ENCODE data around the gene PBRM1.
A peak's percentile ranks its signal among the peaks of the same experiment; 100 is the strongest.

PBRM1 gene

GRCh38 chr3:52670621-52671521 lies 14.8 kb downstream of the PBRM1 start:
- peak; percentile 84 for DNase-seq (ENCODE audit: low spot score)

GRCh38 chr3:52663098-52663497 lies 22.6 kb downstream of the PBRM1 start:
- no peak for DNase-seq (ENCODE audit: low spot score)

GRCh38 chr3:52660046-52660445 lies 25.7 kb downstream of the PBRM1 start:
- DNase-seq (ENCODE audit: low spot score) = no peak

DNA sequence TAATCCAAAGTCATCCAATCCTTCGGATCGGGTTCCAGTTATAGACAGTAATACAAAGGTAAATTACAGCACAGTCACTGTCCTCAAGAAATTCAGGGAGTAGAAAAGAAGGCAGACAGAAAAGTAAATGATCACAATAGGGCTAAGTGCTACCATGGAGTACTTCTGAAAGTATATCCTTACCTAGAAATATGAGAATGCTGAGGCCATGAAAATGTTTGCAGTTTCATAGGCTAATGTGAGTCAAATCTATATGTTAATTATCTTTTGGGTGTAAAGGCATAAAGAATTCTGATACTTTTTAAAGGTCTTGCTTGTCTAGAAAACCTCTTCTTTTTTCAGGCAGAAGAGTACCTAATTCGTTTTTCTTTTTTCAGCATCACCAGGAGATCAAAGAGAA lies 29.8 kb downstream of the PBRM1 start:
- DNase-seq (ENCODE audit: low spot score) = no peak

- no peak for DNase-seq (ENCODE audit: low spot score)
Measured at GRCh38 chr3:52651592-52651991, 34.1 kb downstream of the PBRM1 start.

DNA sequence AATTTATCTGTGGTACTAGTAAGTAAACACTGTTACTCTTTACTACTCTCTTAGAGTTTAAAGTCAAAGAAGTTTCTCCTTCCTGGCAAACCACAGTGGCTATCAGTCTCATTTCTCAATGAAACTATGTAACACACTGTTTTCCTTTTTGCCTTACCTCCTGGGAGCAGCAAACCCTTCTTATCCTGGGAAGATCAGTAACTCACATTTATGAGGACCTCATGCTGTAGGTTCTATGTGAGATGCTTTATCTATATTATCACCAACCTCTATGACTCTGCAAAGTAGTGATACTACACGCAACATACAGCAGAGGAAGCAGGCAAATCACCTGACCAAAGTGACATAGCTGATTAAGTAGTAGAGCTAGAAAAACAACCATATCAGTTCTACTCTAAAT lies 35.3 kb downstream of the PBRM1 start:
- no peak for DNase-seq (ENCODE audit: low spot score)

DNA sequence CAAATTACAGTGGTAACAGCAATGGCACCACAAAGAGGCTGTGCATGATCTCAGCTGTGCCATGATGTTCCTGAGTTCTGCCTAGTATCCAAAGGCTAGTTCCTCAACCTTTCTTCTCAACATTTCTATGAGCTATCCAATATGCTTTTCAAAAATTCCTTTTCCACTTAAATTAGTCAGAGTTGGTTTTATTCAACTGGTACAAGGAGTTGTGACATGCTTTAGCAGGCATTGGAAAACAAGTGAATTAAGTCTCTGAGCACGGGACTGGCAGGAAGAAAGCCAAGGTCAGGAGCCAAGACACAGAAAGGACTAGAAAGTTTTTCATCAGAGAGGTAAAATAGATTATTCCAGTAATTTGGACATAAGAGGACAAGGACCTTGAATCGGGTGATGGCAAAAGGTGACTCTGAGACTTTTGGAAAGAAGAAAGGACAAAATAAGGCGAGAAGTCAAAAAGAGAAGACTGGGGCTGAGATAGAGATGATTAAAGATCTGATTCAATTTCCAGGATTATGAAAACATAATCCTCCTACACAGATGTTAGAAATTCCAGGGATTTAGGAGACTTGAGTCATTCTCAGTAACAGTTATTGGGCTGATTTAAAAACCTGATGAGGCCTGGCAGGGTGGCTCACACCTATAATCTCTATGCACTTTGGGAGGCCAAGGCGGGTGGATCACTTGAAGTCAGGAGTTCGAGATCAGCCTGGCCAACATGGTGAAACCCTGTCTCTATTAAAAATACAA lies 36.1 kb downstream of the PBRM1 start:
- peak; percentile 8 for DNase-seq (ENCODE audit: low spot score)

DNA sequence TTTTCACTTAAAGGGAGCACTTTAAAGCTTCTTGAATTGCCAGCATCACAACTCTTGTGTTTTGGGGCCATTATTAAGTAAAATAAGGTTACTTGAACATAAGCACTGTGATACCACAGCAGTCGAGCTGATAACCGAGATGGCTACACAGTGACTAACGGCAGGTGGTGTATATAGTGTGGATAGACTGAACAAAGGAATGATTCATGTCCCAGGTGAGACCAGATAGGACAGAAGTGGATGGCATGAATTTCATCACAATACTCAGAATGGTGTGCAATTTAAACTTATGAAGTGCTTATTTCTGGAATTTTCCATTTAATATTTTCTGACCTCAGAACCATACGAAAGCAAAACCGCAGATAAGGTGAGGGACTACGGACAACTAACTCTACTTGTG lies 40.2 kb downstream of the PBRM1 start:
- DNase-seq (ENCODE audit: low spot score) = no peak

GRCh38 chr3:52636673-52637072 lies 49.0 kb downstream of the PBRM1 start:
- no peak for DNase-seq (ENCODE audit: low spot score)

GRCh38 chr3:52633786-52634185 lies 51.9 kb downstream of the PBRM1 start:
- no peak for DNase-seq (ENCODE audit: low spot score)

DNA sequence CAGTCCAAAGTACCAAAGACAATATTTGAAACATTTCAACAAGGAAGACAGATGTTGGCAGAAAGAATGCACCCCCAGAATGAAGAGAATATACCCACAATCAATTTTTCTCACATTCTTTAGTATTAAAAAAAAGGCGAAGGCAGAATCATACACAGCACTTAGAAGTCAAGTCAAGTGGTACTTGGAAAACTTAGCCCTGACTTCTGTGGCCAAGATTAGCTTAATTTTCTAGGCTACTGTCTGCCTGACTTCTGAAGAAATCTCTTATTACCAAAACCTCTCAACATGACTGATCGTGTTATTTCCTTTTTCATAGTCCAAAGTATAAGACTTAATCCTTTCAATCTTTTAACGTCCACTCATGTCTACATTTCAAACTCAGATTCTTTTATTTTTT lies 60.7 kb downstream of the PBRM1 start:
- no peak for DNase-seq (ENCODE audit: low spot score)

DNA sequence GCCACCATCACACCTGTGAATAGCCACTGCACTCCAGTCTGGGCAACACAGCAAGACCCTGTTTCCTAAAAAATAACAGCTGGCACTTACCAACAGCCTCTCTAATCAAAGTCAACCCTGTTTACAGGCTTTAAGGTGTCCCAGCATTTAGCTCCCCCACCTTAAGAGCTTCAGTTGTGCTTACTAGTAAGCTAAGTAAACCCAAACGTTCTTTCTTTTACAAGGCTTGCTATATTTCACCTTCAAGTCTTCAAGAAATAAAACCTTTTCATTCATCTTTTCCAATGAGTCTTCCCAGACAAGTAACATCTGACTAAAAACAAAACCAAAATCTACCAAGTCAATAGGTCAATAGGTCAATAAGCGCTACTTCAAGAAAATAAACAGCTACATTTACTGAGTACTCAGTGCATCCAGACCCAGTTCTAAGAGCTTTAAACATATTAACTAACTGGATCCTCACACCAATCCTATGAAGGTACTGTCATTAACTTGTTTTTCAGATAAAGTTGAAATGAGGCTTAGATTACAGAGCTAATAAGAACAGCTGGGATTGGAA lies 62.4 kb downstream of the PBRM1 start:
- no peak for DNase-seq (ENCODE audit: low spot score)

GRCh38 chr3:52620580-52620979 lies 65.1 kb downstream of the PBRM1 start:
- DNase-seq (ENCODE audit: low spot score) = no peak

- DNase-seq (ENCODE audit: low spot score) = peak; percentile 17
Measured at GRCh38 chr3:52615166-52615565, 70.5 kb downstream of the PBRM1 start.

- no peak for DNase-seq (ENCODE audit: low spot score)
Measured at GRCh38 chr3:52614689-52615088, 71.0 kb downstream of the PBRM1 start.

GRCh38 chr3:52609316-52609815 lies 76.3 kb downstream of the PBRM1 start:
- DNase-seq (ENCODE audit: low spot score) = no peak

DNA sequence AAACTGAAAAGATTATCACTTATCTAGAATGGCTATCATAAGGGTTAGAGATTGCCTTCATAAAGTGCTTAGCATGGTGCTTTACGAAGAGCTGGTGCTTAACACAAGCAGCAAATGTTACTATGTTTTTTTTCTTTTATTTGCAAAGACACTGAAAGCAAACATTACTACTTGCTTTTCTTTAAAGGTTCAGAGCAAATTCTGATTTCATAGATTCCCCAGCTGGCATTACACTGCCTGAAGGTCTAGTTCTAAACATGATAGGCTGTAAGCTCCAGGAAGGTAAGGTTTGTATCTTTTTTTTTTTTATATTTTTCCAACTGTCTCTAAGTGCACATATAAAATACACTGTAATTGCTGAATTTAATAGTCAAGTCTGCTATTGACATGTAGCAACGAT lies 77.4 kb downstream of the PBRM1 start:
- DNase-seq (ENCODE audit: low spot score) = no peak

- peak; percentile 5 for DNase-seq (ENCODE audit: low spot score)
Measured at GRCh38 chr3:52606373-52607085, 79.2 kb downstream of the PBRM1 start.

DNA sequence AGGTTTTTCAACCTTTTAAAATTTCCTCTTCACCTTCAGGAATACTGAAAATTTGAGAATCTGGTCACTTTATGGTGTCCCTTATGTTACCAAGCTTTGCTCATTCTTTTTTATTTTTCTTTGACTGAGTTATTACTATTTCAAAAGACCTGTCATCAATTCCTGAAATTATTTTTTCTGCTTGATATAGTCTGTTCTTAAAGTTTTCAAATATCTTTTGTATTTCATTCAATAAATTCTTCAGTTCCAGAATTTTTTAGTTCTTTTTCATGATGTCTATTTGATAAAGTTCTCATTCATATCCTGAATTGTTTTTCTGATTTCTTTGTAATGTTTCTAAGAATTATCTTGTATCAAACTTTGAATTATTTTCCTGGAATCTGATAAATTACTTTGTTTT lies 85.5 kb downstream of the PBRM1 start:
- no peak for DNase-seq (ENCODE audit: low spot score)

- DNase-seq (ENCODE audit: low spot score) = no peak
Measured at GRCh38 chr3:52596658-52597265, 89.0 kb downstream of the PBRM1 start.

DNA sequence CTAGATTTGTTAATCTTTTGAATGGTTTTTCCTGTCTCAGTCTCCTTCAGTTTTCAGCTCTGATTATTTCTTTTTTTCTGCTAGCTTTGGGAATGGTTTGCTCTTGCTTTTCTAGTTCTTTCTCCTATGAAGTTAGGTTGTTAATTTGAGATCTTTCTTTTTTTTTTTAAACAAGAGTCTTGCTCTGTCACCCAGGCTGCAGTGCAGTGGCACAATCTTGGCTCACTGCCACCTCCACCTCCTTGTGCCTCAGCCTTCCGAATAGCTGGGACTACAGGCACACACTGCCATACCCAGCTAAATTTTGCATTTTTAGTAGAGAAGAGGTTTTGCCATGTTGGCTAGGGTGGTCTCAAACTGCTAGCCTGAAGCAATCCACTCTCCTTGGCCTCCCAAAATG lies 92.6 kb downstream of the PBRM1 start:
- no peak for DNase-seq (ENCODE audit: low spot score)
